Colonic mucosa (tissue), 4 donors: ENCODE results near the gene MLYCD. TPM values are rescaled to one million over a fixed set of nuclear protein-coding genes. Genes with fewer than 3 reads are reported as not detected.

Experiments used
- DNase-seq: peaks from one replicate; pipeline ENCODE4 v3.0.0-alpha.2; 2020
- H3K27ac ChIP-seq: fragments of 200-600 bp; one replicate; pipeline ENCODE4 v1.8.0; 2021
- H3K27me3 ChIP-seq: fragments of 200-600 bp; one replicate; pipeline ENCODE4 v1.8.0; 2021
- H3K36me3 ChIP-seq: fragments of 200-600 bp; one replicate; pipeline ENCODE4 v1.8.0; 2021
- H3K4me1 ChIP-seq: fragments of 200-600 bp; one replicate; pipeline ENCODE4 v1.8.0; 2021; ENCODE audit warnings: mild to moderate bottlenecking
- H3K4me3 ChIP-seq: fragments of 200-600 bp; one replicate; pipeline ENCODE4 v1.8.0; 2021
- H3K9ac ChIP-seq, 2 donors: one replicate each; pipeline ENCODE4 v1.7.0; 2013; ENCODE audit warnings: control low read depth in 2 of 2, low read depth in 2 of 2, low read length in 2 of 2
- H3K9me3 ChIP-seq: fragments of 200-600 bp; one replicate; pipeline ENCODE4 v1.8.0; 2021
- CTCF ChIP-seq: fragments of 200-600 bp; IDR thresholded peaks from one replicate; pipeline ENCODE4 v1.8.0; 2022; ENCODE audit warnings: antibody characterized with exemption, mild to moderate bottlenecking
- intact Hi-C: fragments of 100-400 bp; cut with DNase I; formaldehyde crosslinking; loops from one replicate; pipeline ENCODE4 v1.14.1; 2022
- total RNA-seq, 2 donors: library from RNA; stranded (reverse); fragmentation: NEBNext Ultra II Directional in 1 of 2; extraction: Animal tissue kit (Norgen Biotek cat#: 25700) in 1 of 2; gene quantifications; one replicate each; pipeline ENCODE4 v1.2.1, GENCODE V29; 2021
- donor health status: healthy.
- donor health status: DM: no; HTN: no; CAD: no.
- donor health status: DM: no; HTN: no; CAD: no.

The MLYCD gene
- total RNA-seq, 2 donors from 2014 or later, result 5.5 to 10.6 TPM

- Histone ChIP-seq H3K27me3 (no peaks in the 10 kb centered on the region), H3K9me3 (no peaks in the 10 kb centered on the region), H3K27ac (no peak overlapping the region), H3K9ac (no peak overlapping the region), H3K4me1 (no peaks in the 10 kb centered on the region), H3K4me3 (no peak overlapping the region), H3K36me3 (no peaks in the 10 kb centered on the region)
- no peak for DNase-seq
- intact Hi-C loops, result no loop called here
- TF ChIP-seq CTCF, result no peak
Measured at GRCh38 chr16:83975590-83976260, 76.8 kb downstream of the MLYCD start.

Other genes with a start within 250 kb of the MLYCD start
- 100 to 1,000 TPM; 112 to 134 TPM for gene HSBP1, start 91.1 kb upstream of the MLYCD start, total RNA-seq
- gene OSGIN1, start 54.1 kb downstream of the MLYCD start, total RNA-seq, result 10 to 100 TPM in 1 of 2 donors, 1 to 10 TPM in 1; 9.4 to 11.9 TPM
- under 1 TPM; 0.25 to 0.42 TPM for gene NECAB2, start 69.1 kb downstream of the MLYCD start, total RNA-seq
- gene SLC38A8, start 143.7 kb downstream of the MLYCD start, total RNA-seq, result not detected
- gene MBTPS1, start 217.8 kb downstream of the MLYCD start, total RNA-seq, result 10 to 100 TPM; 69.6 to 80.7 TPM
- gene HSDL1, start 246.1 kb downstream of the MLYCD start, total RNA-seq, result 10 to 100 TPM; 10.7 to 12.9 TPM
- gene DNAAF1, start 246.2 kb downstream of the MLYCD start, total RNA-seq, result under 1 TPM in 1 of 2 donors, not detected in 1; 0.20 TPM